NCI-H510A (cell line): Measurements from ENCODE around the gene BMP10.
"Not testable (repeated sequence)": the region's sequence is repeated elsewhere in the genome, so short reads cannot be mapped to it uniquely, and the experiment has no call there.

Experiments
- DNase-seq: peaks from one replicate; lab custom pipeline; 2025; lab: John Stamatoyannopoulos, UW

The BMP10 gene

GRCh38 chr2:68871159-68871764 lies at the start of gene BMP10:
Gene BMP10 (minus strand): TSS chr2:68871397. CDS start chr2:68871358, 39 bp downstream.
- no peak for DNase-seq

- DNase-seq, result no peak
These were observed 49.4 kb upstream of the BMP10 start for GRCh38 chr2:68920481-68921170.

GRCh38 chr2:68918497-68918896 lies 47.3 kb upstream of the BMP10 start:
- DNase-seq, result no peak

- DNase-seq, result no peak
These were observed 46.0 kb upstream of the BMP10 start for GRCh38 chr2:68917034-68917718.

GRCh38 chr2:68916226-68916625 lies 45.0 kb upstream of the BMP10 start:
- DNase-seq, result no peak

GRCh38 chr2:68915393-68915792 lies 44.2 kb upstream of the BMP10 start:
- DNase-seq, result no peak

- no peak for DNase-seq
These were observed 42.2 kb upstream of the BMP10 start for GRCh38 chr2:68913359-68913758.

- DNase-seq, result no peak
These were observed 41.5 kb upstream of the BMP10 start for GRCh38 chr2:68912732-68913131.

- DNase-seq, result no peak
These were observed 40.9 kb upstream of the BMP10 start for GRCh38 chr2:68912111-68912510.

- DNase-seq, result no peak
These were observed 40.5 kb upstream of the BMP10 start for GRCh38 chr2:68911709-68912108.

GRCh38 chr2:68911246-68911645 lies 40.0 kb upstream of the BMP10 start:
- DNase-seq, result no peak

- DNase-seq, result peak; percentile 31
These were observed 38.8 kb upstream of the BMP10 start for GRCh38 chr2:68909793-68910674.

- peak; percentile 69 for DNase-seq
These were observed 37.3 kb upstream of the BMP10 start for GRCh38 chr2:68908392-68908970.

- DNase-seq, result no peak
These were observed 36.7 kb upstream of the BMP10 start for GRCh38 chr2:68907920-68908253.

GRCh38 chr2:68907232-68907919 lies 36.2 kb upstream of the BMP10 start:
- DNase-seq, result no peak

- no peak for DNase-seq
These were observed 35.5 kb upstream of the BMP10 start for GRCh38 chr2:68906716-68907115.

- DNase-seq, result no peak
These were observed 33.9 kb upstream of the BMP10 start for GRCh38 chr2:68905116-68905515.

GRCh38 chr2:68901561-68901960 lies 30.4 kb upstream of the BMP10 start:
- no peak for DNase-seq

GRCh38 chr2:68901199-68901514 lies 30.0 kb upstream of the BMP10 start:
- no peak for DNase-seq

GRCh38 chr2:68900496-68901198 lies 29.4 kb upstream of the BMP10 start:
- no peak for DNase-seq

GRCh38 chr2:68895981-68896380 lies 24.8 kb upstream of the BMP10 start:
- not testable (repeated sequence) for DNase-seq
